ENCODE measurements around the gene CLIP1. TPM values are rescaled to one million over a fixed set of nuclear protein-coding genes. Genes with fewer than 3 reads are reported as not detected.
"Not testable (repeated sequence)": the region's sequence is repeated elsewhere in the genome, so short reads cannot be mapped to it uniquely, and the experiment has no call there.

The CLIP1 gene
- total RNA-seq, 1 experiment from 2014 or later: 38.3 TPM

- DNase-seq (ENCODE audit: low read depth): peak; percentile 46
Observed at GRCh38 chr12:122312926-122313325, 109.5 kb downstream of the CLIP1 start.

GRCh38 chr12:122311696-122312095, 110.8 kb downstream of the CLIP1 start:
- DNase-seq (ENCODE audit: low read depth): peak; percentile 8

GRCh38 chr12:122310626-122311333, 111.7 kb downstream of the CLIP1 start:
- DNase-seq (ENCODE audit: low read depth): no peak

GRCh38 chr12:122309564-122310121, 112.8 kb downstream of the CLIP1 start:
- DNase-seq (ENCODE audit: low read depth): no peak

- DNase-seq (ENCODE audit: low read depth): peak; percentile 21
Observed at GRCh38 chr12:122308811-122309210, 113.7 kb downstream of the CLIP1 start.

- DNase-seq (ENCODE audit: low read depth): no peak
Observed at GRCh38 chr12:122306407-122306806, 116.1 kb downstream of the CLIP1 start.

- DNase-seq (ENCODE audit: low read depth): no peak
Observed at GRCh38 chr12:122304924-122305323, 117.5 kb downstream of the CLIP1 start.

- no peak for DNase-seq (ENCODE audit: low read depth)
Observed at GRCh38 chr12:122303068-122303467, 119.4 kb downstream of the CLIP1 start.

- no peak for DNase-seq (ENCODE audit: low read depth)
Observed at GRCh38 chr12:122298071-122298748, 124.3 kb downstream of the CLIP1 start.

- DNase-seq (ENCODE audit: low read depth): no peak
Observed at GRCh38 chr12:122297494-122297893, 125.0 kb downstream of the CLIP1 start.

GRCh38 chr12:122295877-122296276, 126.6 kb downstream of the CLIP1 start:
- DNase-seq (ENCODE audit: low read depth): no peak

- DNase-seq (ENCODE audit: low read depth): no peak
Observed at GRCh38 chr12:122293081-122293480, 129.4 kb downstream of the CLIP1 start.

- DNase-seq (ENCODE audit: low read depth): no peak
Observed at GRCh38 chr12:122291431-122291830, 131.0 kb downstream of the CLIP1 start.

GRCh38 chr12:122283680-122284079, 138.8 kb downstream of the CLIP1 start:
- DNase-seq (ENCODE audit: low read depth): no peak

- peak; percentile 69 for DNase-seq (ENCODE audit: low read depth)
Observed at GRCh38 chr12:122282061-122282460, 140.4 kb downstream of the CLIP1 start.

GRCh38 chr12:122276242-122276641, 146.2 kb downstream of the CLIP1 start:
- no peak for DNase-seq (ENCODE audit: low read depth)

GRCh38 chr12:122275459-122275858, 147.0 kb downstream of the CLIP1 start:
- no peak for DNase-seq (ENCODE audit: low read depth)

- DNase-seq (ENCODE audit: low read depth): peak; percentile 96
Observed at GRCh38 chr12:122266230-122266901, 156.1 kb downstream of the CLIP1 start, which contains the start of gene VPS33A. TSS of gene VPS33A (minus strand) at chr12:122266494. CDS start at chr12:122266408, 86 bp downstream.

- DNase-seq (ENCODE audit: low read depth): no peak
Observed at GRCh38 chr12:122265886-122266229, 156.6 kb downstream of the CLIP1 start.

GRCh38 chr12:122265476-122265875, 157.0 kb downstream of the CLIP1 start:
- peak; percentile 4 for DNase-seq (ENCODE audit: low read depth)

GRCh38 chr12:122260735-122261134, 161.7 kb downstream of the CLIP1 start:
- DNase-seq (ENCODE audit: low read depth): not testable (repeated sequence)

- DNase-seq (ENCODE audit: low read depth): not testable (repeated sequence)
Observed at GRCh38 chr12:122258939-122259338, 163.5 kb downstream of the CLIP1 start.
